ENCODE measurements around the gene PYGO1.

PYGO1 gene

GRCh38 chr15:55586808-55587207 lies 1.3 kb downstream of the PYGO1 start:
- no peaks in the 10 kb centered on the region for H3K9me3 ChIP-seq (ENCODE audit: insufficient read depth, low read length)
- no peaks in the 10 kb centered on the region for H3K9me2 ChIP-seq (replicated peaks; ENCODE audit: insufficient read depth, low read length)
- no peak overlapping the region for H3K4me3 ChIP-seq (ENCODE audit: insufficient read depth, low read length, poor library complexity, severe bottlenecking)
- no peak for TF ChIP-seq CTCF (IDR thresholded peaks at IDR 0.05; ENCODE audit: insufficient read depth, low read length, poor library complexity, severe bottlenecking)
- TF ChIP-seq EZH2phosphoT487 (conservative IDR thresholded peaks at IDR 0.05; ENCODE audit: low read length) = no peak
- H3K79me2 ChIP-seq (ENCODE audit: insufficient read depth, low read length) = no peaks in the 10 kb centered on the region
- H2AFZ ChIP-seq (ENCODE audit: low read depth, low read length, severe bottlenecking) = no peak overlapping the region
- H4K20me1 ChIP-seq (ENCODE audit: low read depth, low read length) = no peaks in the 10 kb centered on the region
- H3K9ac ChIP-seq (ENCODE audit: low read length) = no peak overlapping the region
- H3F3A ChIP-seq (ENCODE audit: insufficient read depth) = no peaks in the 10 kb centered on the region
- H3K36me3 ChIP-seq (ENCODE audit: low read length) = no peaks in the 10 kb centered on the region
- 0 out of 2 replicates have a peak, but pooled peaks cover 2% of the 10 kb centered on the region for H3K27me3 ChIP-seq (ENCODE audit: low read length)
- H3K4me2 ChIP-seq (ENCODE audit: low read depth, low read length, poor library complexity, severe bottlenecking) = no peak overlapping the region
- H3K27ac ChIP-seq (ENCODE audit: low read depth, low read length) = no peak overlapping the region

- no peak overlapping the region for H3K9ac ChIP-seq (ENCODE audit: low read length)
- no peak for TF ChIP-seq EZH2phosphoT487 (conservative IDR thresholded peaks at IDR 0.05; ENCODE audit: low read length)
- no peak for TF ChIP-seq CTCF (IDR thresholded peaks at IDR 0.05; ENCODE audit: insufficient read depth, low read length, poor library complexity, severe bottlenecking)
- H4K20me1 ChIP-seq (ENCODE audit: low read depth, low read length) = no peaks in the 10 kb centered on the region
- no peak overlapping the region for H3K4me3 ChIP-seq (ENCODE audit: insufficient read depth, low read length, poor library complexity, severe bottlenecking)
- no peaks in the 10 kb centered on the region for H3K9me2 ChIP-seq (replicated peaks; ENCODE audit: insufficient read depth, low read length)
- H3K4me2 ChIP-seq (ENCODE audit: low read depth, low read length, poor library complexity, severe bottlenecking) = no peak overlapping the region
- H3F3A ChIP-seq (ENCODE audit: insufficient read depth) = no peaks in the 10 kb centered on the region
- H2AFZ ChIP-seq (ENCODE audit: low read depth, low read length, severe bottlenecking) = no peak overlapping the region
- no peak overlapping the region for H3K27ac ChIP-seq (ENCODE audit: low read depth, low read length)
- H3K36me3 ChIP-seq (ENCODE audit: low read length) = no peaks in the 10 kb centered on the region
- H3K79me2 ChIP-seq (ENCODE audit: insufficient read depth, low read length) = no peaks in the 10 kb centered on the region
- H3K9me3 ChIP-seq (ENCODE audit: insufficient read depth, low read length) = no peaks in the 10 kb centered on the region
- H3K27me3 ChIP-seq (ENCODE audit: low read length) = no peaks in the 10 kb centered on the region
Observed at GRCh38 chr15:55576943-55577342, 11.2 kb downstream of the PYGO1 start.

- Histone ChIP-seq H4K20me1 (ENCODE audit: low read depth, low read length) (no peaks in the 10 kb centered on the region), H2AFZ (ENCODE audit: low read depth, low read length, severe bottlenecking) (no peak overlapping the region), H3K4me3 (ENCODE audit: insufficient read depth, low read length, poor library complexity, severe bottlenecking) (no peak overlapping the region), H3K9ac (ENCODE audit: low read length) (no peak overlapping the region), H3K9me2 (replicated peaks; ENCODE audit: insufficient read depth, low read length) (no peaks in the 10 kb centered on the region), H3K9me3 (ENCODE audit: insufficient read depth, low read length) (no peaks in the 10 kb centered on the region), H3F3A (ENCODE audit: insufficient read depth) (no peaks in the 10 kb centered on the region), H3K27ac (ENCODE audit: low read depth, low read length) (no peak overlapping the region), H3K4me2 (ENCODE audit: low read depth, low read length, poor library complexity, severe bottlenecking) (no peak overlapping the region), H3K36me3 (ENCODE audit: low read length) (no peaks in the 10 kb centered on the region), H3K79me2 (ENCODE audit: insufficient read depth, low read length) (no peaks in the 10 kb centered on the region), H3K27me3 (ENCODE audit: low read length) (no peaks in the 10 kb centered on the region)
- TF ChIP-seq CTCF (IDR thresholded peaks at IDR 0.05; ENCODE audit: insufficient read depth, low read length, poor library complexity, severe bottlenecking) (no peak), EZH2phosphoT487 (conservative IDR thresholded peaks at IDR 0.05; ENCODE audit: low read length) (no peak)
Observed at GRCh38 chr15:55574096-55574495, 14.0 kb downstream of the PYGO1 start.
